Osteocyte (in vitro differentiated cells): ENCODE measurements around the gene MRPL12. TPM values are rescaled to one million over a fixed set of nuclear protein-coding genes. Genes with fewer than 3 reads are reported as not detected.

Experiments
- DNase-seq: peaks from one replicate; pipeline ENCODE4 v3.0.0; 2021; ENCODE audit warnings: mixed read lengths; ENCODE audit not compliant: unreplicated experiment; ENCODE audit errors: extremely low spot score
- H3K27ac Mint-ChIP-seq: one replicate; pipeline ENCODE4 v1.8.0; 2021; ENCODE audit warnings: mild to moderate bottlenecking, mixed read lengths; ENCODE audit not compliant: unreplicated experiment
- H3K27me3 Mint-ChIP-seq: one replicate; pipeline ENCODE4 v1.8.0; 2021; ENCODE audit warnings: mixed read lengths; ENCODE audit not compliant: unreplicated experiment
- H3K36me3 Mint-ChIP-seq: one replicate; pipeline ENCODE4 v1.8.0; 2021; ENCODE audit warnings: mixed read lengths; ENCODE audit not compliant: unreplicated experiment
- H3K4me1 Mint-ChIP-seq: one replicate; pipeline ENCODE4 v1.8.0; 2021; ENCODE audit warnings: mixed read lengths; ENCODE audit not compliant: unreplicated experiment
- H3K4me3 Mint-ChIP-seq: one replicate; pipeline ENCODE4 v1.8.0; 2021; ENCODE audit warnings: mild to moderate bottlenecking, moderate library complexity, mixed read lengths; ENCODE audit not compliant: unreplicated experiment
- H3K9me3 Mint-ChIP-seq: one replicate; pipeline ENCODE4 v1.8.0; 2021; ENCODE audit warnings: mixed read lengths; ENCODE audit not compliant: unreplicated experiment
- CTCF ChIP-seq: fragments of 200-600 bp; sonication (generic); IDR thresholded peaks from 2 replicates; pipeline ENCODE4 v1.5.0; 2021; ENCODE audit warnings: antibody characterized with exemption, mild to moderate bottlenecking, moderate library complexity
- total RNA-seq: library from RNA; stranded (reverse); gene quantifications from 2 replicates; pipeline ENCODE4 v1.2.1, GENCODE V29; 2021

MRPL12 gene
- total RNA-seq, 1 donor from 2014 or later = 51.1 TPM

GRCh38 chr17:81695801-81696200, 7.4 kb upstream of the MRPL12 start:
- TF ChIP-seq CTCF = no peak
- Mint-ChIP-seq H3K4me1 (peaks cover 3% of the 10 kb centered on the region), H3K27me3 (no peaks in the 10 kb centered on the region), H3K4me3 (no peak overlapping the region), H3K27ac (no peak overlapping the region), H3K9me3 (no peaks in the 10 kb centered on the region), H3K36me3 (peaks cover 12% of the 10 kb centered on the region)
- DNase-seq = no peak

GRCh38 chr17:81696218-81696941, 6.8 kb upstream of the MRPL12 start:
- peaks cover 11% of the 10 kb centered on the region for H3K36me3 Mint-ChIP-seq
- H3K4me1 Mint-ChIP-seq = peaks cover 8% of the 10 kb centered on the region
- no peak for TF ChIP-seq CTCF
- H3K4me3 Mint-ChIP-seq = no peak overlapping the region
- no peaks in the 10 kb centered on the region for H3K9me3 Mint-ChIP-seq
- no peak overlapping the region for H3K27ac Mint-ChIP-seq
- DNase-seq = no peak
- no peaks in the 10 kb centered on the region for H3K27me3 Mint-ChIP-seq

DNA sequence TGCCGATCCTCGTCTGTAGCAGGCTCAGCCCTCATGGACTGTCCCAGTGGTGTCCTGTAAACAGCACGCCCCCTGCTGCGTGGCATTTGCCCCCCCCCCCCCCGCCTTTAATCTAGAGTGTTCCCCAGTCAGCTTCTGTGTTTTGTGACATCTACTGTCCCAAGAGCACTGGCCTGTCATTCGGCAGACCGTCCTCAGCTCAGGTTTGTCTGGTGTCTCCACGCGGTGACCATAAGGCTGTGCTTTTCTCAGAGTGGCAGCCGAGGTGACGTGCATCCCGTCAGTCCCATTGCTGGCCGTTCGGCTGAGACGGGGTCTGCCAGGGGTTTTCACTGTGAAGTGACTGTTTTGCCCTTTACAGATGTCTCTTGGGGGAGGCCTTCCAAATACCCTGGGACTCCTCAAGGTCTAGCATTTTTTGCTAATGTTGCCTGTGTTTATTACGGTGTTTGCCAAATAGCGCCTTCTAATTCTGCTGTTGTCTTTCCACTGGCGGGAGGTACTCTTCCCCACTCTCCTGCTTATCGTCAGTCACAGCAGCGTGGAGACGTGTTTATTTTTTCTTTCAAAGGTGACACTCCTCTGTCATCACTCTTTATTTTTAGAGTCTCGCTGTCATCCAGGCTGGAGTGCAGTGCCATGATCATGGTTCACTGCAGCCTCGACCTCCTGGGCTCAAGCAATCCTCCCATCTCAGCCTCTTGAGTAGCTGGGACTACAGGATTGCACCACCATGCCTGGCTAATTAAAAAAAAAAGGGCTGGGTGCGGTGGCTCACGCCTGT, 5.7 kb upstream of the MRPL12 start:
- Mint-ChIP-seq H3K4me1 (peaks cover 19% of the 10 kb centered on the region), H3K36me3 (peaks cover 10% of the 10 kb centered on the region), H3K27me3 (no peaks in the 10 kb centered on the region), H3K4me3 (no peak overlapping the region), H3K27ac (no peak overlapping the region), H3K9me3 (no peaks in the 10 kb centered on the region)
- DNase-seq = no peak
- no peak for TF ChIP-seq CTCF

- Mint-ChIP-seq H3K9me3 (no peaks in the 10 kb centered on the region), H3K36me3 (peaks cover 15% of the 10 kb centered on the region), H3K4me3 (no peak overlapping the region), H3K4me1 (peaks cover 25% of the 10 kb centered on the region), H3K27me3 (no peaks in the 10 kb centered on the region), H3K27ac (no peak overlapping the region)
- no peak for DNase-seq
- no peak for TF ChIP-seq CTCF
Measured at GRCh38 chr17:81700353-81701287, 2.5 kb upstream of the MRPL12 start.
